Measurements from ENCODE around the gene INTS11.

- TF ChIP-seq CTCF (conservative IDR thresholded peaks at IDR 0.05) (no peak), ZFX (IDR thresholded peaks at IDR 0.05) (no peak)
Measured at GRCh38 chr1:1319646-1319941, 4.9 kb downstream of the INTS11 start.
